Smooth muscle cell of trachea (primary cell): ENCODE measurements around the gene IRF2BPL. TPM values are rescaled to one million over a fixed set of nuclear protein-coding genes. Genes with fewer than 3 reads are reported as not detected.

Experiments used
- total RNA-seq: library from RNA; depleted of rRNA; stranded (reverse); fragments of >200 nt; gene quantifications from 2 replicates; pipeline ENCODE4 v1.2.1, GENCODE V29; 2014

IRF2BPL gene
- 32.3 and 74.8 TPM in 2 replicates for total RNA-seq

GRCh38 chr14:77028384-77029231 lies at the start of gene IRF2BPL:
TSS of gene IRF2BPL (minus strand) at chr14:77028708. CDS start at chr14:77027792, 916 bp downstream.

Other genes with a start within 250 kb of the IRF2BPL start
- 7.7 and 10.6 TPM in 2 replicates for gene ANGEL1, start 215.8 kb downstream of the IRF2BPL start, total RNA-seq
- not detected in 2 replicates for gene LRRC74A, start 202.3 kb downstream of the IRF2BPL start, total RNA-seq
- 9.3 and 13.6 TPM in 2 replicates for gene CIPC, start 69.5 kb upstream of the IRF2BPL start, total RNA-seq
- gene ZDHHC22, start 113.1 kb upstream of the IRF2BPL start, total RNA-seq = not detected in 2 replicates
- not detected in 2 replicates for gene TMEM63C, start 153.1 kb upstream of the IRF2BPL start, total RNA-seq
- not detected in 2 replicates for gene NGB, start 242.5 kb upstream of the IRF2BPL start, total RNA-seq